Stimulated activated CD4-positive, alpha-beta T cell treated with anti-CD3 and anti-CD28 coated beads, Interleukin-2, amount 100 ng/mL, for 24 hours (primary cell): ENCODE measurements around the gene C3orf52.

Source experiments
- DNase-seq, 2 donors: peaks; one replicate each; pipeline ENCODE4 v3.0.0-alpha.2; 2020

The C3orf52 gene

DNA sequence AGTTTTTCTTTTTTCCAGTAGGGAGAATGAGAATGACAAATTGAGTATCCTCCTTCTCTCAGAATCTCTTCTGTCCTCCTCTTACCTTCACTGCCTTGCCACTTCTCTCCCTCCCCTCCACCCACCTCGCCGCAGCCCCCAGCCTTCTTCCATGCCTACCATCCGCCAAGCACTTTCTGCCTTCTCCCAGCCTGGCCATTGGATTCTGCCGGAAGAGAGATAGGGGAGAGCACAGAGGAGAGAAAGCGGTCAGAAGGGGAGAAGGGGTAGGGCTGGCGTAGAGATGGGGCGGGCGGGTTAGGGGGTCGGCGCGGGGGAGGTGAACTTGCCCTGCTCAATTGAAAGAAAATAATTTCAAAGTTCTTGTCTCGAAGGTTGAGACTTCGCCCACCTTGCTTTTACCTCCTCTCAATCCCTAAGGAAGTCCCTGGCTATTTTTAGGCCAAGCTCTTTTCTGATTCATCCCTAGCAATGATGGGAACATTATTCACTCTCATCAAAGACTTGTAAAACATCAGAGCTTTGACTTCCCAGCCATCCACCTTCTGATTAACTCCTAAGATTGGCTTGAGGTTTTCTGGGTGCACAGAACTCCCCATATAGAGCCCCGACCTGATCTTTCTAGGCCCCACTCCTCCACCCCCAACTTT lies 811 bp downstream of the C3orf52 start:
- no peak for DNase-seq

DNA sequence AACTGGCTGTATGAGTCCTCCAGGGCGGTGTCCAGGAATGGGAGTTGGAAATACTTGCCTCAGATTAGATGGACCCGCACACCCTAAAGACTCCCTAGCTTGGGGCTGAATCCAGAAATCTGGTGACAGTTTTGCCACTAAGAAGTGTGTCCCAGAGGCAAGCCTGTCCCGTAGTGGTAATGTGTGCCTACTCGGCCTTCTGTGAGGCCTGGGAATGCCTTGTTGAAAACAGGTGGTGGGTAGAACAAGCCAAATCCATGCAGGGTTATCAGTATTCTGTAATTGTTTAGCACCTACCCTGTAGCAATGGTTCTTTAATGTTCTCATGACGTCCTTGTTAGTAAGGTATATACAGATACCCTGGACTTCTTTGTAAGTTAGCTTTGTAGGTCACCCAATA lies 1.6 kb downstream of the C3orf52 start:
- DNase-seq: no peak

- DNase-seq: no peak
Measured at GRCh38 chr3:112088944-112089343, 2.8 kb downstream of the C3orf52 start.

- DNase-seq: no peak
Measured at GRCh38 chr3:112089956-112090886, 4.0 kb downstream of the C3orf52 start.

DNA sequence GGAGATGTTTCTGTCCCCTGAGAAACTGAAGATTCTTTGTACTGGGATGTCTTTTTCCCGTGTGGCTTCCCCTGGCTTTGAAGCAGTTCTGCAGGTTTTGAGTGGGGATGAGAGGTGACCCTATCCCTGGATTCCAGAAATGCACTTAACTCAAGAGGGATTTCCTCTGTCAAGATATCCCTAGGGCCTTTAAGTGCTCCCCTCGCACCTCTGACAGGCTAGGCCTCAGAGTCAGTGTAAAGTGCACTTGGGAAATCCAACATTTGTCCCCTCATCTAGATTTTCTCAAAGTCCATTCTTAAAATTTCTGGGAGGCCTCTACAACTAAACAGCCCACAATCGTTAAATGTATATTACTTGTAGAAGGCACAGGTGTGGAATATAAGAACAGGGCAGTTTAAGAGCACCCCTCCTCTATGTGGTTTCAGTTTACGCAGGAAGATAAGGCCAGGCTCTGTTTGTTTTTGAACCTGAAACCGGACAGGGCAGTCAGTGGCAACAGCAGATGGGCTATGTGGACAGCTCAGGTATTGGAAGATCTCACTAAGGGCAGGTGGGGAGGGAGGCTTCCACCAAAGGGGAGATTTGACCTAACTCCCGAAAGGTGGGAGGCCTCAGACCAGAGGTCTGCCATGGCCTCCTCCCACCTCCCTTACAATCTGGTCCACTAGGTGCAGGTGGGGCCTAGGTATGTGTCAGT lies 4.8 kb downstream of the C3orf52 start:
- DNase-seq: no peak

GRCh38 chr3:112092496-112093179 lies 6.4 kb downstream of the C3orf52 start:
- no peak for DNase-seq

DNA sequence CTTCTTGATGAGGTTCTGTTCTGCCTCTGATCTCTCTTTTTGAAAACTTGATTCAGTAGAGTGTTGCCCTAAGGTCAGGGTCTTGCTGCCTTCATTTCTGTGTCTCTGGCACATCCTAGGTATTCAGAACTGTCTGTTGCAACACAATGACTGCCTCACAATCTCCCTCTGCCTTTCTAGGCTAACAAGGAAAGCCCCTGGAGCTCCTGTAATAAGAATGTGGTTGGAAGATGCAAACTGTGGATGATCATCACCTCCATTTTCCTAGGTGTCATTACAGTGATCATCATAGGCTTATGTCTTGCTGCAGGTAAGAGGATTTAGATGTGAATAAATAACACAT lies 7.0 kb downstream of the C3orf52 start:
- DNase-seq: no peak

GRCh38 chr3:112095731-112096130 lies 9.5 kb downstream of the C3orf52 start:
- no peak for DNase-seq

GRCh38 chr3:112096176-112096575 lies 10.0 kb downstream of the C3orf52 start:
- DNase-seq: no peak

- DNase-seq: peak in 1 of 2 donors; percentile 31
Measured at GRCh38 chr3:112097378-112097777, 11.2 kb downstream of the C3orf52 start.

GRCh38 chr3:112101916-112102315 lies 15.7 kb downstream of the C3orf52 start:
- no peak for DNase-seq

DNA sequence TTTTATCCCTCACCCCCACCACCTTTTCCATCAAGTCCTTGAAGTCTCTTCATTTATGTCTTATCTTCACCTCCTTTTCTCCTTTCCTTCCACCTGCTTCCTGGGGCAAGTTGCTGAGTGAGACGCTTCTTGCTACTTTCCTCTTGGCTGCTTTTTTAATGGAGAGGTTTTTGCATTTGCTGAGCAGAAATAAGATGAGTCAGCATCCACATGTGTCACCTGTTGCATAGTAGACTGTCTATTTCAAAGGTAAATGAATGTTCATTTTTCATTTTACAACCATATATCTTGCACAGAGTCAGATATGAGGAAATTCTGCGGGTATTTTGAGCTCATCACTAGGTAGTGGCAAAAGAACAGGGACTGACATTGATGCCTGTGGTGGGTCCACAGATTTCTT lies 18.6 kb downstream of the C3orf52 start:
- DNase-seq: no peak

DNA sequence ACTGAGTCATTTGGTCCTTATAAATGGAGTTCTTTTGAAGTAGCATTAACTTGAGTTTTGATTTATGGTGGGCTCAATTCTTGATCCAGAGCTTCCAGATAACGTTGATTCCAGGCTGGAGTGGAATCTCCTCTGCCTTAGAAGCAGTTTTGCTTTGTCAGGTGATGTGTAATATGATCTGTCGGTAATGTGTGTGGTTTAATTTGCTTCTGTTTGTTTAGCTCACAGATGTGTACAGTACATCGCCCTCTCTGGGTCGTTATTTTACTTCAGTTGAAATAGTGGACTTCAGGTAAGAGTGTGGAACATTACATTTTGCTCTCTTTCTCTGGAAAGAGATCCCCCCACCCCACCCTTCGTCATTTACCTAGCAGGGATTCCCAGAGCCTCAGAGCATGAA lies 23.1 kb downstream of the C3orf52 start:
- no peak for DNase-seq

GRCh38 chr3:112111785-112112402 lies 25.7 kb downstream of the C3orf52 start:
- peak; percentile 43 to 59 for DNase-seq

DNA sequence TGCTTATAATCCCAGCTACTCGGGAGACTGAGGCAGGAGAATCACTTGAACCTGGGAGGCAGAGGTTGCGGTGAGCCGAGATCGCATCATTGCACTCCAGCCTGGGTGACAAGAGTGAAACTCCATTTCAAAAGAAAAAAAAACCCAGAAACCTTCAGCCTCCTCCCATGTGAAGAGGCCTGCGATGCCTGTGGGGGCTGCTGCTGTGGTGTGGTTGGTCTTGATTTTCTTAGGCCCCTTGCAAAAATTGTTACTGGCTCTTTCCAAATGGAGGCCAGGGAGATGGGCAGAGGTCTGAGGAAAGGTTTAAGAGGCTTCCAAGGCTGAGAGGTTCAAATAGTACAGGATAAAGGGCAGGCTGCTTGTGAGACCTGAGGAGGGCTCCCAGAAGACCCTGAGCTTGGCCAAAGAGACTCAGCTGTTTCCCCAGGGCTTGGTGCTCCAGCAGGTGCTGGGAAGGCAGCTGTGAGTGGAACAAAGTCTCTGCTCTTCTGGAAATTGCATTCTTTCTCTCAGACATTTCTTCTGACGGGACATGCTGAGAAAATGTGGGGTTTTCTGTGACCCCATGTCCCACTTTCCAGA lies 28.5 kb downstream of the C3orf52 start:
- DNase-seq: no peak

DNA sequence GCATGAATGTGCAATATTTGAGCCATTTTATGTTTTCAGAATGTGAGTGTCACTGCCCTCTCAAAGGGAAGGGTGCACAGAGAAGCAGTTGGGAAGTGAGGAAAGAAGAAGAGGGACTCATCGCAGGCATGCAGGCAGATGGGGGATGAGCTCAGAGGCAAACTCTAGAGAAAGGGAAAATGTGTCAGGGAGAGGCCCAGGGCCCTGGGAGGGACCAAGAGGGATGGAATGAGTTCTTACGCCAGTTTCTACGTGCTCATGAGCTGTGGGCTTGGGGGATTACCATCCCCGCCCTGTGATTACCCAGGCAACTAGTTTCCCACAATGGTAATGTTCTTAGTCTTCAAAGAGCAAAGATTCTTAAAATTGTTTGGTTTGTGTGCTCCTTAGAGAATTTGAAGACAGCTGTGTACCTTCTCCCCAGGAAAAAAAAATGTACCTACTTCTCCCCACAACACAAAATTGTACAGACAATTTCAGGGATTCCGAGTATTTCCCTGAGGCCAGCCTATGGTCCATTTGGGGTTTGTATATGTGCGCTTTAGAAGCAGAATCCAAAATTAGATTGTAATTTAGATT lies 29.1 kb downstream of the C3orf52 start:
- no peak for DNase-seq

DNA sequence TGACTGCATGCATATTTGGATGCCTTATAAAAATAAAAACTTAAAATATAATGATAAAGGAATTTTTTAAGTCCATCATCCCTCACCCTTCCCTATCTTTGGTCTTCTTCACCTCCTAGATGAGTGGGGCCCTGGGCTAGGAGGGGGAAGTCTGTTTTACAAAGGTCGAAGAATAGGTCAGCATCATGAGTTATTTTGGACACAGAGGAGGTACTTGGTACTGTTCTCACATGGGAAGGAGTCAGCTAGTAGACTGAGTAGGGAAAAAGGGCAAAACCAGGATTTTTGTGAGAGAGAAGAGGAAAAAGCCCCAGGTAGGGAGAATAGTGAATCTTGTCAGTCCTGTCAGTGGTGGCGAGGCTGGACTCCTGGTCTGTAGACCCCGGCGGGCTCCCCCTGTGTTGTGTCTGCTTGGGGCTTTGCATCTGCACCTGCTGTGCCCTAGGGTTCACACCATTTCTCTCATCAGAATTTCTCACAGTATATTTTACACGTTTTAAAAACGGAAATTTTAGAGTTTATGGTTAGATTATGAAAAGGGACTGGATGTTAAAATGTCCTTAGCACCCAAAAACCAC lies 29.7 kb downstream of the C3orf52 start:
- DNase-seq: no peak

DNA sequence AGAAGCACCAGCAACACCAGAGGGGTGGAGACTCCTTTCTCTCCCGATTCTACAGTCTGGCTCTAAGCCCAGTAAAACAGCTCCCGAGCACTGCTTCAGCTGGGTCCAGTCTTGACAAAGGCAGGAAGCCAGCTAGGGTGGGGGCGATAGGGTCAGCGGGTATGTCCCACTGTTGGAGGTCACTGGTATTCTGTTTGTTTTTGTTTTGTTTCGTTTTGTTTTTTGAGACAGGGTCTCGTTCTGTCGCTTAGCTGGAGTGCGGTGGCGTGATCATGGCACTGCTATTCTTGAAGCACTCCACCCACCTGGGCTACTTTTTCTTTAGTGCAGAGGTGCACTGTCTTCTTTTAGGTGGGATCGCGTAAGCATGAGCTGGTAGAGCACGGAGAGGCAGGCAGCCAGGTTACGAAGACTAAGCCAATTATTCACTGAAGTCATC lies 30.6 kb downstream of the C3orf52 start:
- no peak for DNase-seq

DNA sequence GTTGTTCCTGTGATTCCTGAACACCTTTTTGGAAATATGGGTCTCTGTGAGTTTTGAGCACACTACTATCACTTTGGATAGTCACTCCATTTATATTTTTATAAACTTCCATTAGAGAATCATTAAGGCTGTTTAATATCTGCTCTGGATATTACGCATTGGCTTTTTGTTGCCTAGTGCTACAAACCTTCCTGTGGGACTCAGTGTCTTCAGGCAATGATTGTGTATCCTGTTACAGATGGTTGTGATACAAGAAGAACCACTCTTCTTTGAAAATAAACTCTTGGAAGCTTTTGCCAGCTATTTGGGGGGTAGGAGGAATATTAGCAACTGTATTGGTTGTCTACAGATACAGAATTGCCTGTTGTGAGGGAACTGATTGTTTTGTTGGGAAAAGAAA lies 31.2 kb downstream of the C3orf52 start:
- no peak for DNase-seq

DNA sequence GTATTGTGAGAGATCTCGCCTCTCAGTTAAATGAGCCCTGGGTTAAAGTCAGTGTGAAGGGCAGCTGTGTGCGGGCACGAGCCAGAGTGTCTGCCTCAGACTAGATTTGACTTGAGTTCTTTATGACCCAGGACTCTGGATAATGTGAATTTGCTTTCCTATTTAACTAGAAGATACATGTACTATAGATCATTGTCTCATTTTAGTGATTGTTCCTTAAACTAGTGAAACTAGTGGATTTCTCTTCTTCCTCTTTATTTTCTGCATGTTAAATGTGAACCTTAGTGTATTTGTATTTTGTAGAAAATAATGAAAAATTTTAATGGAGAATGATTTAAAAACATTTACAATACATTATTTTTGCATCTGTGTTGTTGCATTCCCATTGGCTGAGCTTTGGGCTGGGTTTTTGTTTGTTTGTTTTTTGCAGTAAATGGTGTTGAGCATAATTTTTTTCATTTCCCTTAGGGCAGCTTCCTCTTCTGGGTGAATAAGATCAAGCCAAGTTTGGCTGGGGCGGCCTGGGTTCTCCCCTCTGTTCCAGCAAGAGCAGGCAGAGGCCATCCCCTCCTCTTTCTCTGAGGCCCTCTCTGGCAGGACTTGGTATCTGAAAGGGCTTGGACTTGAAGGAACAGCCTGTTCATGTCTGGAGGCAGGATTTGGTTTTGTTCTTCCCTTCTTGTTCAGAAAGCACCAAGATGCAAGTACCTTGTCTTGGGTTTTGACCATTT lies 31.8 kb downstream of the C3orf52 start:
- DNase-seq: no peak
